Body of pancreas (tissue), 4 donors: Measurements from ENCODE around the gene LAPTM5. TPM values are rescaled to one million over a fixed set of nuclear protein-coding genes. Genes with fewer than 3 reads are reported as not detected.

Experiments
- ATAC-seq: fragments of 150-250 bp; one replicate; pipeline ENCODE4 v1.9.1; 2016
- DNase-seq, 4 donors: peaks; one replicate each; pipeline ENCODE4 v3.0.0-alpha.2; 2019
- H3K27ac ChIP-seq, 4 donors: fragments of 200-600 bp; sonication (generic); 1 replicate in 3 of 4; 2 replicates in 1 of 4; pipeline versions ENCODE4 v1.5.1 to v1.6.1; 2016 to 2019; ENCODE audit warnings: mild to moderate bottlenecking in 1 of 4, mixed read lengths in 1 of 4, moderate library complexity in 1 of 4
- H3K27me3 ChIP-seq, 2 donors: fragments of 200-600 bp; sonication (generic); one replicate each; pipeline ENCODE4 v1.6.0; 2016; ENCODE audit warnings: mild to moderate bottlenecking in 1 of 2
- H3K36me3 ChIP-seq, 2 donors: fragments of 200-600 bp; sonication (generic); replicated peaks in 1 of 2; 2 replicates each; pipeline ENCODE4 v1.5.1; 2016; ENCODE audit warnings: low read depth in 2 of 2; ENCODE audit not compliant: insufficient read depth in 1 of 2
- H3K4me1 ChIP-seq: fragments of 200-600 bp; sonication (generic); one replicate; pipeline ENCODE4 v1.6.0; 2016
- H3K4me3 ChIP-seq, 2 donors: fragments of 200-600 bp; sonication (generic); 1 replicate in 1 of 2; 2 replicates in 1 of 2; pipeline ENCODE4 v1.5.1; 2016 to 2019
- H3K9me3 ChIP-seq, 3 donors: fragments of 200-600 bp; sonication (generic); 1 replicate in 2 of 3; 2 replicates in 1 of 3; pipeline ENCODE4 v1.5.1; 2016
- POLR2A ChIP-seq, 3 donors: fragments of 450-650 bp; IDR thresholded peaks; one replicate each; pipeline ENCODE4 v1.6.1; 2016; ENCODE audit warnings: antibody characterized with exemption in 3 of 3, mild to moderate bottlenecking in 2 of 3
- WGBS, 2 donors: methylation state at CpG; one replicate each; pipeline ENCODE4 v1.1.5; 2017; 5-methylcytosine and 5-hydroxymethylcytosine counted together
- intact Hi-C: fragments of 100-400 bp; cut with DNase I; formaldehyde crosslinking; loops from one replicate; pipeline ENCODE4 v1.15.1; 2023
- total RNA-seq, 2 donors: library from RNA; depleted of rRNA; stranded (reverse); fragments of >200 nt; gene quantifications; one replicate each; pipeline ENCODE4 v1.1.0, GENCODE V29; 2016
- TF ChIP-seq, protein P1 (sequence below), 7 experiments: fragments of 450-650 bp in 4 of 7; fragments of 200-600 bp in 3 of 7; sonication (generic) in 3 of 7; IDR thresholded peaks; one replicate each; pipeline ENCODE4 v1.5.1; 2016 to 2019; ENCODE audit warnings: antibody characterized with exemption in 7 of 7

The LAPTM5 gene
- total RNA-seq, 2 donors from 2014 or later = 6.3 to 25.2 TPM

DNA sequence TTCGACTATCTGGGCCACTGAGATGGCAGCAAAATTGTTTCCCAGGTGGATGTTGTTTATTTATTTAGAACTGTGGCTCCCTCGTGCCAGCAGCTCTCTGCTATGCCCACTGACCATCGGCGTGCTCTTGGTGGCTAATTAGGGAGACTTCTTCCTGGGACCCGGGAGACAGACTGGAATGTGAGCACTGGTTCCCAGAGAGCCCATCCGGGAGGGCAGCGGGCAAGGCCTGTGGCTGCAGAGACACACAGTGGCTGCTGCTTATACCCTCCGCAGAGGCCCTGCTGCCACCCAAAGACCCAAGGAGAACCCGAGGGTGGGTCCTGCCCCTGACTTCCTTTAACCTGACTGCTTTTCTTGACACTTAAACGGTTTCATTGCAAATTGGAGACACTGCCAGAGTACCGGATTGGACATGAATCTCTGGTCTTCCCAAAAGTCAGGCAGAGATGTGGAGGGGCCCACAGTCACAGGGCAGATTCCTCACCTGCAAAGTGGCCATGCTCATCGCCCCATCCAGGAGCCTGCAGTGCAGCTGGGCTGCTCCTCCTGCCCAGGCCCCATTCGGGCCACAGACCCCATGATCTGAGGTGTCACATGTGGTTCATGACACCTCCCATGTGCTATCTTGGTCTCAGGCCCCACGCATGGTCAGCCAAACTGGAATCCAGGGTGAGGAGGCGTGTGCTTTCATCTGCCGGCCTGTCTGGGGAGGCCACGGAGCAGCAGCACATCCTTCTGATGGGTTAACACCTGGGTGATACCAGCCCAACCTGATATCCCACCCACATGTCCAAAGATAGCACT is 28.5 kb downstream of the LAPTM5 start:
- DNase-seq (no peak), ATAC-seq (no peak)
- Histone ChIP-seq H3K9me3 (no peaks in the 10 kb centered on the region), H3K4me3 (no peak overlapping the region), H3K36me3 (peaks cover 0 to 4% of the 10 kb centered on the region in 2 donors), H3K27me3 (no peaks in the 10 kb centered on the region), H3K4me1 (no peaks in the 10 kb centered on the region), H3K27ac (no peak overlapping the region)
- TF ChIP-seq POLR2A (IDR thresholded peaks at IDR 0.05) = no peak
- TF ChIP-seq, protein P1, sequence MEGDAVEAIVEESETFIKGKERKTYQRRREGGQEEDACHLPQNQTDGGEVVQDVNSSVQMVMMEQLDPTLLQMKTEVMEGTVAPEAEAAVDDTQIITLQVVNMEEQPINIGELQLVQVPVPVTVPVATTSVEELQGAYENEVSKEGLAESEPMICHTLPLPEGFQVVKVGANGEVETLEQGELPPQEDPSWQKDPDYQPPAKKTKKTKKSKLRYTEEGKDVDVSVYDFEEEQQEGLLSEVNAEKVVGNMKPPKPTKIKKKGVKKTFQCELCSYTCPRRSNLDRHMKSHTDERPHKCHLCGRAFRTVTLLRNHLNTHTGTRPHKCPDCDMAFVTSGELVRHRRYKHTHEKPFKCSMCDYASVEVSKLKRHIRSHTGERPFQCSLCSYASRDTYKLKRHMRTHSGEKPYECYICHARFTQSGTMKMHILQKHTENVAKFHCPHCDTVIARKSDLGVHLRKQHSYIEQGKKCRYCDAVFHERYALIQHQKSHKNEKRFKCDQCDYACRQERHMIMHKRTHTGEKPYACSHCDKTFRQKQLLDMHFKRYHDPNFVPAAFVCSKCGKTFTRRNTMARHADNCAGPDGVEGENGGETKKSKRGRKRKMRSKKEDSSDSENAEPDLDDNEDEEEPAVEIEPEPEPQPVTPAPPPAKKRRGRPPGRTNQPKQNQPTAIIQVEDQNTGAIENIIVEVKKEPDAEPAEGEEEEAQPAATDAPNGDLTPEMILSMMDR (IDR thresholded peaks at IDR 0.05) = no peak
- whole genome bisulfite sequencing, 2 donors = 64 to 73% methylated on average over 9 to 17 of the region's 17 CpGs
- intact Hi-C loops = no loop called here

- H3K4me3 ChIP-seq = no peak overlapping the region
- DNase-seq = no peak
- no peaks in the 10 kb centered on the region for H3K27me3 ChIP-seq
- no peaks in the 10 kb centered on the region for H3K9me3 ChIP-seq
- 64 to 70% methylated on average over 8 of the region's 8 CpGs for WGBS, 2 donors
- H3K4me1 ChIP-seq = no peaks in the 10 kb centered on the region
- no peak overlapping the region for H3K27ac ChIP-seq
- peaks cover 0 to 4% of the 10 kb centered on the region in 2 donors for H3K36me3 ChIP-seq
- intact Hi-C loops = no loop called here
- no peak for ATAC-seq
- TF ChIP-seq POLR2A (IDR thresholded peaks at IDR 0.05) = no peak
- TF ChIP-seq, protein P1 (IDR thresholded peaks at IDR 0.05) = no peak
Observed at GRCh38 chr1:30728340-30728739, 29.2 kb downstream of the LAPTM5 start.

DNA sequence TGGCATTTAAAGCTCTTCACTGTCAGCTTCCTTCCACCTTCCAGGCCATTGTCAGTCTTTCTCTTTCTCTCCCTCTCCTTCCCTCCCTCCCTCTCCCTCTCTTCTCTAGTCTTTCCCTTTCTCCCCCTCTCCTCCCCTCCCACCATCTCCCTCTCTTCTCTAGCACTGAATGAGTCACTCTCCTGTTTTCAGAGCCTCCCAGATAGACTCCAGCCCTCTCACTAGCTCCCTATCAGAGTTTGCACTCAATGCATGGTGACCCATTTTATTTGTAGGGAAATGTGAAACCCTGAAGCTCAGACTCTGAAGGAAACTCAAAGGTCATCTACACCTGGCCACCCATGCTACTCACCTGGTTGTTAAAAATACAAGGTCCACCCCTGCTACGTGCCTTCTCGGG is 29.8 kb downstream of the LAPTM5 start:
- 79 to 89% methylated on average over 2 of the region's 2 CpGs for WGBS, 2 donors

GRCh38 chr1:30726773-30727684 is 30.5 kb downstream of the LAPTM5 start:
- H3K27me3 ChIP-seq = no peaks in the 10 kb centered on the region
- peaks cover 0 to 4% of the 10 kb centered on the region in 2 donors for H3K36me3 ChIP-seq
- no peaks in the 10 kb centered on the region for H3K9me3 ChIP-seq
- no peaks in the 10 kb centered on the region for H3K4me1 ChIP-seq
- DNase-seq (no peak), ATAC-seq (no peak)
- intact Hi-C loops = no loop called here
- H3K27ac ChIP-seq = no peak overlapping the region
- TF ChIP-seq POLR2A (IDR thresholded peaks at IDR 0.05) = no peak
- TF ChIP-seq, protein P1 (IDR thresholded peaks at IDR 0.05) = no peak
- H3K4me3 ChIP-seq = no peak overlapping the region
- 85 to 89% methylated on average over 13 to 15 of the region's 15 CpGs for WGBS, 2 donors

More for the DNA sequence above, 29.8 kb downstream of the LAPTM5 start:
- H3K27ac ChIP-seq = no peak overlapping the region
- no peak overlapping the region for H3K4me3 ChIP-seq
- intact Hi-C loops = no loop called here
- TF ChIP-seq, protein P1 (IDR thresholded peaks at IDR 0.05) = no peak
- no peak for TF ChIP-seq POLR2A (IDR thresholded peaks at IDR 0.05)
- peaks cover 0 to 4% of the 10 kb centered on the region in 2 donors for H3K36me3 ChIP-seq
- H3K4me1 ChIP-seq = no peaks in the 10 kb centered on the region
- no peak for ATAC-seq
- no peaks in the 10 kb centered on the region for H3K27me3 ChIP-seq
- no peak for DNase-seq
- no peaks in the 10 kb centered on the region for H3K9me3 ChIP-seq
